Large intestine (tissue), 3 donors: ENCODE results near the gene CYP27B1. TPM values are rescaled to one million over a fixed set of nuclear protein-coding genes. Genes with fewer than 3 reads are reported as not detected.
"Not testable (repeated sequence)": the region's sequence is repeated elsewhere in the genome, so short reads cannot be mapped to it uniquely, and the experiment has no call there.

Source experiments
- DNase-seq, 2 donors: peaks; one replicate each; pipeline versions ENCODE4 v3.0.0 to v3.0.0-alpha.2; 2013
- H3K27ac ChIP-seq: one replicate; pipeline ENCODE4 v1.5.1; 2013; ENCODE audit warnings: low read length
- H3K27me3 ChIP-seq: 2 replicates; pipeline ENCODE4 v1.6.1; 2013; ENCODE audit warnings: low read length; ENCODE audit not compliant: control insufficient read depth, insufficient read depth
- H3K36me3 ChIP-seq: 2 replicates; pipeline ENCODE4 v1.6.1; 2013; ENCODE audit warnings: low read length; ENCODE audit not compliant: control insufficient read depth, insufficient read depth
- H3K4me1 ChIP-seq: one replicate; pipeline ENCODE4 v1.6.1; 2013; ENCODE audit warnings: low read length; ENCODE audit not compliant: control insufficient read depth, insufficient read depth
- H3K4me3 ChIP-seq: one replicate; pipeline ENCODE4 v1.5.1; 2013; ENCODE audit warnings: low read length
- H3K9me3 ChIP-seq: one replicate; pipeline ENCODE4 v1.6.1; 2013; ENCODE audit warnings: mild to moderate bottlenecking, low read depth, low read length, moderate library complexity; ENCODE audit not compliant: control insufficient read depth
- WGBS: methylation state at CpG from one replicate; pipeline ENCODE4 v1.1.5; 2013; ENCODE audit warnings: low lambda C conversion rate; ENCODE audit not compliant: insufficient coverage; 5-methylcytosine and 5-hydroxymethylcytosine counted together
- polyA plus RNA-seq: library from polyadenylated mRNA; unstranded; fragments of 120-200 nt; gene quantifications from one replicate; pipeline ENCODE4 v1.2.1, GENCODE V29; 2013

The CYP27B1 gene
- polyA plus RNA-seq, 1 donor, result 1.8 TPM

GRCh38 chr12:57718641-57719528, 48.0 kb downstream of the CYP27B1 start:
- H3K9me3 ChIP-seq, result no peaks in the 10 kb centered on the region
- no peak overlapping the region for H3K4me3 ChIP-seq
- no peaks in the 10 kb centered on the region for H3K27me3 ChIP-seq
- DNase-seq, result no peak
- H3K36me3 ChIP-seq, result peaks cover 63% of the 10 kb centered on the region
- H3K27ac ChIP-seq, result no peak overlapping the region
- no peaks in the 10 kb centered on the region for H3K4me1 ChIP-seq
- WGBS, result no CpG with 5 or more reads among the region's 15 CpGs

DNA sequence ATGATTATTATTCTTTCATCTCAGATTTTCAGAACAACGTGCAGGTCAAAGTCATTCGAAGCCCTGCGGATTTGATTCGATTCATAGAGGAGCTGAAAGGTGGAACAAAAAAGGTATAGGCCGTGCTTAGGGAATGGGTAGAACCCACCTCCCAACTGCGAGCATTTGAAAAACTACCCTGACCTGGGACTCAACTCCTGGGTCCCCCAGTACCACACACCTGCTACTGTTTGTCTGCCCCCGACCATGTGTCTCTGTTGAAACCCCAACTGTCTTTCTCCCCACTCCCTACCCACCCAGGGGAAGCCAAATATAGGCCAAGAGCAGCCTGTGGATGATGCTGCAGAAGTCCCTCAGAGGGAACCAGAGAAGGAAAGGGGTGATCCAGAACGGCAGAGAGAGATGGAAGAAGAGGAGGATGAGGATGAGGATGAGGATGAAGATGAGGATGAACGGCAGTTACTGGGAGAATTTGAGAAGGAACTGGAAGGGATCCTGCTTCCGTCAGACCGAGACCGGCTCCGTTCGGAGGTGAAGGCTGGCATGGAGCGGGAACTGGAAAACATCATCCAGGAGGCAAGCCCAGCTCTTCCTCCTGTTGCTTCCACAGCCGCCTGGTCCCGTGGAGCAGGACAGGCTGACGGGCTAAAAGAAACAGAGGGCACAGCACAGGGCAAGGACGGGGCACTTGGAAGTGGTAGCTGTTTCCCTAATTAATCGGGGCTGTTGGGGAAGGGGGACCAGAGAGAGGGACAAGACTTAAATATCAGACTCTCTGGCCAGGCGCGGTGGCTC, 48.8 kb downstream of the CYP27B1 start:
- no peak for DNase-seq
- Histone ChIP-seq H3K4me1 (no peaks in the 10 kb centered on the region), H3K27ac (no peak overlapping the region), H3K27me3 (no peaks in the 10 kb centered on the region), H3K36me3 (peaks cover 63% of the 10 kb centered on the region), H3K4me3 (no peak overlapping the region), H3K9me3 (no peaks in the 10 kb centered on the region)
- 100% methylated on average over 2 of the region's 22 CpGs for WGBS

DNA sequence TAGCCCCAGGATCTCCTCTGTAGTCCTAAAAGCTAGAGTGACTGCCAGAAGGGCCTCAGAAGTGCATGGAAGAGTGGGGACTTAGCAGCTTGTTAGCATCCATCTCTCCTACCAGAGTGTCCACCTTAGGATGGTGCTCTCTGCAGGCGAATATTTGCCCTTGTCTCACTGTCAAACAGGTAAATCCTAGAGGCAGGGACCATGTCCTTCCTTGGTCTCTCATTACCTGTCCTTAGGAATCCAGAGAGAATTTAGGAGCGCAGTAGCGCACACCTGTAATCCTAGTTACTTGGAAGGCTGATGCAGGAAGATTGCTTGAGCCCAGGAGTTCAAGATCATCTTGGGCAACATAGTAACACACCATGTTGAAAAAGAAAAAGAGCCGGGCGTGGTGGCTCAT, 49.7 kb downstream of the CYP27B1 start:
- Histone ChIP-seq H3K36me3 (peaks cover 68% of the 10 kb centered on the region), H3K27ac (no peak overlapping the region), H3K4me3 (no peak overlapping the region), H3K27me3 (no peaks in the 10 kb centered on the region), H3K4me1 (no peaks in the 10 kb centered on the region), H3K9me3 (no peaks in the 10 kb centered on the region)
- WGBS, result no CpG with 5 or more reads among the region's 5 CpGs
- DNase-seq, result no peak

DNA sequence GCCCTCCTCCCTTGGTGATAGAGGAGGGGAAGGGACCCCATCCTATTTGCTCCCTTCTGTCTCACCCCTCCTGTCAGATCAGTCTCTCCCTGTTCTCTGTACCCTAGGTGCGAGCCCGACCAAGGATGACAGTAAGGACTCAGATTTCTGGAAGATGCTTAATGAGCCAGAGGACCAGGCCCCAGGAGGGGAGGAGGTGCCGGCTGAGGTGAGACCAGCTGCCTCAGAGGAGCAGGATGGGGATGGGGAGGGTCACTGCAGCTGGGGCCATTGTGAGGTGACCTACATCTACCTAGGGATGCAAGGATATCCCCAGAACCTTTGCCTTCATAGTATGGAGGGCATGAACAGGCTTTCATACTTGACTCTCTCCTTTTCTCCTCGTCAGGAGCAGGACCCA, 50.6 kb downstream of the CYP27B1 start:
- Histone ChIP-seq H3K27ac (no peak overlapping the region), H3K4me1 (no peaks in the 10 kb centered on the region), H3K9me3 (no peaks in the 10 kb centered on the region), H3K27me3 (no peaks in the 10 kb centered on the region), H3K36me3 (peaks cover 72% of the 10 kb centered on the region), H3K4me3 (no peak overlapping the region)
- no peak for DNase-seq
- no CpG with 5 or more reads among the region's 4 CpGs for WGBS

- H3K9me3 ChIP-seq, result no peaks in the 10 kb centered on the region
- H3K4me1 ChIP-seq, result no peaks in the 10 kb centered on the region
- no peak overlapping the region for H3K27ac ChIP-seq
- no peaks in the 10 kb centered on the region for H3K27me3 ChIP-seq
- no peak overlapping the region for H3K4me3 ChIP-seq
- H3K36me3 ChIP-seq, result peaks cover 68% of the 10 kb centered on the region
- DNase-seq, result no peak
- no CpG with 5 or more reads among the region's 12 CpGs for WGBS
Observed at GRCh38 chr12:57715786-57716185, 51.1 kb downstream of the CYP27B1 start.

- peaks cover 62% of the 10 kb centered on the region for H3K36me3 ChIP-seq
- no CpG with 5 or more reads among the region's 6 CpGs for WGBS
- not testable (repeated sequence) for H3K27ac ChIP-seq, H3K27me3 ChIP-seq, H3K9me3 ChIP-seq, H3K4me1 ChIP-seq, H3K4me3 ChIP-seq, DNase-seq
Observed at GRCh38 chr12:57715036-57715748, 51.7 kb downstream of the CYP27B1 start.

DNA sequence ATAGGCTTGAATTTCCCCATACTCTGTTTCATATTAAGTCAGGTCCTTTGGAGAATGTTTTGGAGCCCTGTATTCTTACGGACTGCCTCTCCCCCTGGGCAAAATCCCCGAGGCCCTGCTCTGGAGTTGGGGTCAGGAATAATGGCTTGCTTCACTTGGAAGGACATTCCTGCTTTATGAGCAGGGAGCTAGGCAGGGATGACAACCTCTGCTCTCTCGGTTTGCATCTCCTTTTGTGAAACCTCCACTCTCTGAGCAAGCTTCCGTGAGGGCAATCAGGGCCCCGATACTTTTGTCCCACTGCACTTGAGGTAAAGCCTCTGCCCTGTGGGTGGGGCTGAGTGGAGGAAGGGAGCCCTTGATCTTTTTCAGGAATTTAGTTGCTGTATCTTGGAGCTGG, 53.7 kb downstream of the CYP27B1 start:
- no CpG with 5 or more reads among the region's 5 CpGs for WGBS
- DNase-seq, result no peak
- Histone ChIP-seq H3K27ac (no peak overlapping the region), H3K4me3 (no peak overlapping the region), H3K36me3 (peaks cover 46% of the 10 kb centered on the region), H3K4me1 (no peaks in the 10 kb centered on the region), H3K27me3 (no peaks in the 10 kb centered on the region), H3K9me3 (no peaks in the 10 kb centered on the region)

DNA sequence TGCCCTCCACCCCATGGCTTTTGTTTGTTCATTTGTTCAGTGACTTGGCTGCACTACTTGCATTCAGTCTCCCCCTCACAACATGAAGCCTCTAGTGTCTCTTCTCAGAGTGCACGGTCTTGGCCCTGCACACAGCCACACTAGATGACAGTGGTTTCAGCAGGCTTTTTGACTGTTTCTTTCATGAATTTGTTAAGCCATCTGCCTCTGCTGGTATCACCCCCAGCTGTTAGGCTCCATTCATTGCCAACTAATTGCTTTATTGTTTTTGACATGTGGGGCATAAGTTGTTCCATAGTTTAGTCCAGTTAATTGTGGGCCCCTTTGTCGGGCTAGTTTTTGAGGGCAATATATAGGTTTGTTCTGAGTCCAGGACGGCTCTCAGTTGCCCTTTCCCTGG, 54.2 kb downstream of the CYP27B1 start:
- WGBS, result 100% methylated on average over 2 of the region's 3 CpGs
- no peaks in the 10 kb centered on the region for H3K4me1 ChIP-seq
- no peaks in the 10 kb centered on the region for H3K9me3 ChIP-seq
- no peak overlapping the region for H3K4me3 ChIP-seq
- H3K27ac ChIP-seq, result no peak overlapping the region
- peaks cover 42% of the 10 kb centered on the region for H3K36me3 ChIP-seq
- DNase-seq, result no peak
- no peaks in the 10 kb centered on the region for H3K27me3 ChIP-seq
